SIG-M5 (cell line): Measurements from ENCODE around the gene TTLL11.
"Not testable (repeated sequence)": the region's sequence is repeated elsewhere in the genome, so short reads cannot be mapped to it uniquely, and the experiment has no call there.

ENCODE experiments used
- DNase-seq: peaks from one replicate; lab custom pipeline; 2025; lab: John Stamatoyannopoulos, UW

The TTLL11 gene

DNA sequence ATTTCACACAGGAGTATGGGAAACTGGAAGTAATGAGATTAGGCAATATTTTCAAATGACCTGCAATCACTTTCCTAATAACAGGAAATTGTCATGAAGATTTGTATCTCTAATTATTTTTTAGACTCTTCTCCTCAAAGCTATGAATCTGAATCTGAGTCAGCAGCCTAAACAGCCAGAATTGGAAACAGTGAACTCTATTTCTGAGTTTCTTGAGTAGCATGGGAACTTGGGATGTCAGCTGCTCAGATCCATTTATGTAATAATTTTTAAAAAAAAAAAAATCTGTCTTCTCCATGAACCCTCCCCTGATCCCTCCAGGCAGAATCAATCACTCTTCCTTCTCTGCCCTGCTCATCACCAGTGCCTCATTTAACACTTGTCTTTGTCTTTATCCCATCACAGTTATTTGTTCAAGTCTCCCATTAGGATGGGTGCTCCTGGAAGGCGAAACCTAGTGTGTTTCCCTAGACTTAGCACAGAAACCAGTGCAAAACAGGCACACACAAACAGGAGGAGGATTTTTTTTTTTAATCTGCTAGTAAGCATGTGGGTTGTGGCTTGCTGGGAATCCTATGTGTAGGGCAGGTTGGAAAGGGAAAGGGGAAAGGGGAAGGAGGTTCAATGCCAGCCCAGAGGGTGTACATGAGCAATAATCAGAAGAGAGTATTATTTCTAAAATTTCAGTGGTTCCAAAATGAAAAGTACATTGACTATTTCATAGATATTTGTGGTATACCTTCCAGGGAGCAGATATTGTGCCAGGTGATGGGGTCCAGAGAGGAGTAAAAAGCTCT lies 186.8 kb downstream of the TTLL11 start:
- DNase-seq = no peak

DNA sequence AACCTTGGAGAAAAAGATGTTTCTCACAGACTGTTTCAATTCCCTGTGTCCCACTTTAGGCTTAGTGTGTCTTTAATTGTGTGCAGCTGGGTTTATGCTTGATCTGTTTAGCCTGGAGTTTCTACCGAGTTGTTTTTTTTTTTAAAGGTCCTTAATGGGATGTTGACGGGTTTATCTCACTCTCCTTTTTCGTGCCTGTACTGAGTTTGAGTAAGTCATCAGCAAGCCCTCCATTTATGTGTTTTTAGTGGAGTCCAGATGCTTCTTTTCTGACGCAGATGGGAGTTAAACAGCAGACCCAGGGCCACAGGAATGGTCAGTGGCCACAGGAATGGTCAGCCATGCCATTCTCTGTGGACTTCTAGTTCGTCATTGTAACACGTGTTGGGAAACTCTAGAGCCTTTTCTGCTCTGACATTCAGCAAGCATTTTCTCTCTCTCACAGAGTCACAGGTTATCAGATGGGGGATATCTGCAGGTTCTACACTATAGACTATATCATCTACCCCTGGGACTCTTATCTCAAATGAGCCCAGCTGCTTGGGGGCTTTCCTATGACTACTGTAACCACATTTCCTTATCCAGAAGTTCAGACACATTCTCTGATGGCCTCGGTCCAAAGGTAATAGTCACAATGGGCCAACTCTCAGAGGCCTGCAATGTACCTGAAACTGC lies 190.5 kb downstream of the TTLL11 start:
- DNase-seq = no peak

GRCh38 chr9:121901616-121902015 lies 191.5 kb downstream of the TTLL11 start:
- no peak for DNase-seq

DNA sequence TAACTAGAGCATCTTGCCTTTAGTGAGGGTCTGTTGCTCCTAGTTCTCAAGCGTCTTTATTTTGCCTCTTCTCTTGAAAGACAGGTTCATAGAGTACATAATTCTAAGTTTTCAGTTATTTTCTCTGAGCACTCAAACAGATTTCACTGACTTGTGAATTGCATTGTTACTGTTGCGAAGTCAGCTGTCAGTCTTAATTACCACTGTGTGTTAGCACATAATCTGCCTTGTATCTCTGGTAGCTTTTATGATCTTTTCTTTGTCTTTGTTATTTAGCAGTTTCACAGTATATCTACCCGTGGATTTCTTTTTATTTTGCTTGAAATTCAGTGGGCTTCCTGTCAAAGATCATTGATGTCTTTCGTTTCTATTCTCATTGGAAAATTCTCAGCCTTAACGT lies 192.9 kb downstream of the TTLL11 start:
- DNase-seq = no peak

DNA sequence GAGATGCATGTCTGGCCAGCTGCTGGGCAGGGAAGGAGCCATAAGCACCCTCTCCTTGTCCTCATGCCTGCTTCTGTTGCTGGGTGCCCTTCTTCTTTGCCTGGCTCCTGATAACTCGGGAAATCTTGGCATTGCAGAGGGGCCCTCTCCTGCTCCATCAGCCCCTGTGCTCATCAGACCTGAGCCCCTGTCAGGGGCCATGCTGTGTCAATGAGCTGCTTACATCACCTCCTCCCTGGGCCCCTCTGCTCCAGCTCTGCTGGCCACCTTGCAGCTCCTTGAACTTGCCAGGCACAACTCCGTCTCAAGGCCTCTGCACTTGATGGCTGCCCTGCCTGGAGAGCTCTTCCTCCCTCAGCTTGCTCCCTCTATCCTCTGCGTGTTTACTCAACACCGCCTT lies 194.3 kb downstream of the TTLL11 start:
- no peak for DNase-seq

- DNase-seq = no peak
Measured at GRCh38 chr9:121897140-121897539, 196.0 kb downstream of the TTLL11 start.

- DNase-seq = no peak
Measured at GRCh38 chr9:121896545-121896943, 196.6 kb downstream of the TTLL11 start.

DNA sequence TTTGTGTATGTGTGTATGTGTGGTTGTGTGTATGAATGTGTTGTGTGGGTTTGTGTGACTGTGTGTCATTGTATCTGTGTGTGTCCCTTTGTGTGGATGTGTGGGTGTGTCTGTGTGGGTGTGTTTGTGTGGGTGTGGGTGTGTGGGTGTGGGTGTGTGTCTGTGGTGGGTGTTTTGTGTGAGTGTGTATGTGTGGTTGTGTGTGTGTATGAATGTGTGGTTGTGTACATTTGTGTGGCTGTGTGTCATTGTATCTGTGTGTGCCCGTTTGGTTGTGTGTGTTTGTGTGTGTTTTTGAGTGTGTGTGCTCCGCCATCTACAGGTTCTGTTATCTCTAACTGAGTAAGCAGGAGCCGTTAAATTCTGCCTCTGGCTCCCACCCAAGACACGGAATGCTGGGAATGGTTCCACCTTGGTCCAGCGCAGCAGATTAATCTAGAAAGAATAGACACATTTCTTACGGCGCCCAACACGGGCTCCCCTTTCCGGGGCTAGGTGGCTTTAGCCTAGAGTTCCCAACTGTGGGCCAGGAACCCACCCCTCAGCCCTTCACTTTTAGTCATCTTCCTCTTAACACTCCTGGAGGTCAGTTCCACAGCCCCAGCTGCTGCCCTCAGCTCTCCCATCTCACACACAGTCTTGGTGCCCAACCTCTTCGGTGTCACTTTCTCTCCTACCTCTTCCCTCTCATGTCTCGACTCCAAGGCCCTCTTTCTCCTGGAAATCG lies 197.1 kb downstream of the TTLL11 start:
- no peak for DNase-seq

DNA sequence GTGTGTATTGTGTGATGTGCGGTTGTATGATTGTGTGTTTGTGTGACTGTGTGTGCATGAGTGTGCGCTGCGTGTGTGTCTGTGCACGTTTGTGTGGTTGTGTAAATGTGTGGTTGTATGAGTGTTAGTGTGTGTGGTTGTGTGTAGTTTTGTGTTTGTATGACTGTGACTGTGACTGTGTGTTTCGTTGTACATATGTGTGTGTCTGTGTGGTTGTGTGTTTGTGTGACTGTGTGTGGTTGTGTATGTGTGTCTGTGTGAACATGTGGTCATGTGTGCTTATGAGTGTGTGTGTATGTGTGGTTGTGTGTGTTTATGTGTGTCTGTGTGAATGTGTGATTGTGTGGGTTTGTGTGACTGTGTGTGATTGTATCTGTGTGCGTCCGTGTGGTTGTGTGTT lies 197.8 kb downstream of the TTLL11 start:
- no peak for DNase-seq

DNA sequence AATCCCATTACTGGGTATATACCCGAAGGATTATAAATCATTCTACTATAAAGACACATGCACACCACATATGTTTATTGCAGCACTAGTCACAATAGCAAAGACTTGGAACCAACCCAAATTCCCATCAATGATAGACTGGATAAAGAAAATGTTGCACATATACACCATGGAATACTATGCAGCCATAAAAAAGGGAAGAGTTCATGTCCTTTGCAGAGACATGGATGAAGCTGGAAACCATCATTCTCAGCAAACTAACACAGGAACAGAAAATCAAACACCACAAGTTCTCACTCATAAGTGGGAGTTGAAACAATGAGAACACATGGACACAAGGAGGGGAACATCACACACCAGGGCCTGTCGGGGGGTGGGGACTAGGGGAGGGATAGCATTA lies 198.7 kb downstream of the TTLL11 start:
- DNase-seq = not testable (repeated sequence)

DNA sequence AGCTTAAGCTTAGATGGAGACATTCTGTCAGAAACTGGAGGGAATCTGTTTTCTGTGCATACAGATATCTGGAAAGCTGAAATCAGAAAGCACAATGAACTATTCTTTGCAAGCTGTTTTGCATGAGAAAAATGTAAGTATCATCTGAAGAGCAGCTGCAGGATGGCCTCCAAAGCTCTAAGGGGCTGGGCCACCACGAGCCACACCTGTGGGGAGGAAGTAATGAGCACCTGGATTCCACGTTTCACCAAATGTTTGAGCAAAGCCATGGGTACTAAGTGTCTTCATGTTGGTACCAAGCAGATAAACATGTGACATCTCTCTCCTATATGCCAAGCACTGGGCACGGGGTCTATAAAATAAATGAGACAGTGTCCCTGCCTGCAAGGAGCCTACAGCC lies 199.3 kb downstream of the TTLL11 start:
- DNase-seq = no peak

DNA sequence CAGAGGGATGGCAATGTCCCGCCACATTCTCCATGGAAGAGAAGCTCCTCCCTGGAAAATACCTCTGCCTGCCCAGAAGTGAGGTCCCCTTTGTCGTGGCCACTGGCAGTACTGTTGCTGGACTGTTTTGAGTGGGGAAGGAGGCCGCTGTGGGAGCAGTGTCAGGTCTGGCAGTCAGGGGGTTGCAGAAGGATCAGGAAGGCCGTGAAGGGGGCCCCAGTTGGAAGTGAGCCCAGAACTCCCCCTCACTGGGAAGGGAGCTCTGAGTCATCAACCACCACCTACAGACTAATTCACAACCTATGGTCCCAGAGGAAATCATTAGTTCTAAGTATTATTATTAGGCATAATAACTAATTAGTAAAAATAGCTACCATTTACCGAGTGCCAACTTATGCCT lies 200.4 kb downstream of the TTLL11 start:
- DNase-seq = no peak

DNA sequence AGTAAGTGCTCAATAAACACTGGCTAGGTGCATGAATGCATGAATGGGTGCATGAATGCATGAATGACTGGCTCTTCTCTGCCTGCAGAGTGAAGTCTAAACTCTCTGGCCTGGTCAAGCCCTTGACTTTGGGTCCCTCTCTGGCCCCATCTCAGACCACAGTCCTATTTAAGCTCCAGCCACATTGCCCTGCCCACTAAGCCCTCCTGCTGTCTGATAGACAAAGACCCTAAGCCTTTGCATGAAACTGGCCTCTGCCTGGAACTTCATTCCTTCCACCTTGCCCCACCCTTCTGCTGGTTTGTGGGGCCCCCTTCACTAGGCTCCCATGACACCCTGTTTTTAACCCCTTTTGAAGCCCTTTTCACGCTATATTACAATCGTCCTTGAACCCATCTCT lies 202.4 kb downstream of the TTLL11 start:
- no peak for DNase-seq

GRCh38 chr9:121889990-121890563 lies 203.0 kb downstream of the TTLL11 start:
- DNase-seq = no peak

- no peak for DNase-seq
Measured at GRCh38 chr9:121888438-121888775, 204.7 kb downstream of the TTLL11 start.

DNA sequence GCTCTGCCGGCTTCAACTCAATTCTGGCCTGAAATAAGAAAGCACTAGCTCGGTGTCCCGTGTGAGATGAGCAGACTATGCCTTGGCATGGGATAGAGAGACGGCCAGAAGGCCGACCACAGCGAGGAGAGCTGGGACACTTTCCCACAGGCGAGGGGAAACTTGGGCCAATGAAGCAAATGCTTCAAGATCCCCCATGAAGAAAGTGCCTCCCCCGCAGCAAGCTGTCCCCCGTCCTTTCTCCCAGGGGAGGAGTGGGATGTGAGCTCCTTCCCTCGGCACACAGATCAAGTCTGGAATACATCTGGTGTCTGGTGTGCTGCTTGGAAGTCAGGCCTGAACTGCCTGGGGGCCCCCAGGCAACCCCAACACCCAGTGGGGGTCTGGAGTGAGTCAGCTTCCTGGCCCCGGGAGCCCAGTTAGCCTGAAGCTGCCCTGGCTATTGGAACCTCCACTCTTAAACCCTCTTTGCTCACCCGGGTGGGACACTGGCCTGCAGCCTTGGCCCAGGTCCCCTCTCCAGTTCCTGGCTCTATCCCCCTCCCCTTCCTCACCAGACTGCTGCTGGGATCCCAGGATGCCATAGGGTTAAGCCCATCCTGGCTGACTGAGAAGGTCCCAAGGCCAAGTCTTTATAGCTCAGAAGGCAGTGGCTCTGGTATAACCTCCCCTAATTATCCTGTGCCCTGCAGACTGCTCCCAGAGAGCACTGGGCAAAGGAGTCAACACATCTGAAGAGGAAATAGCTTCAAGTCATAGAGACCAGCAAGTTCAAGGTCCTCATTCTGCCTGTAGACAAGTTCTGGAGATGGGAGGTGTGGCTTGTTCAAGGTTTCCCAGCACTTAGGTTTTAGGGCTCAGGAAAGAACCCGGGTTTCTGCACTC lies 205.3 kb downstream of the TTLL11 start:
- DNase-seq = no peak

- no peak for DNase-seq
Measured at GRCh38 chr9:121886759-121887485, 206.2 kb downstream of the TTLL11 start.

GRCh38 chr9:121885345-121885901 lies 207.7 kb downstream of the TTLL11 start:
- DNase-seq = no peak

- no peak for DNase-seq
Measured at GRCh38 chr9:121884057-121884541, 209.0 kb downstream of the TTLL11 start.

DNA sequence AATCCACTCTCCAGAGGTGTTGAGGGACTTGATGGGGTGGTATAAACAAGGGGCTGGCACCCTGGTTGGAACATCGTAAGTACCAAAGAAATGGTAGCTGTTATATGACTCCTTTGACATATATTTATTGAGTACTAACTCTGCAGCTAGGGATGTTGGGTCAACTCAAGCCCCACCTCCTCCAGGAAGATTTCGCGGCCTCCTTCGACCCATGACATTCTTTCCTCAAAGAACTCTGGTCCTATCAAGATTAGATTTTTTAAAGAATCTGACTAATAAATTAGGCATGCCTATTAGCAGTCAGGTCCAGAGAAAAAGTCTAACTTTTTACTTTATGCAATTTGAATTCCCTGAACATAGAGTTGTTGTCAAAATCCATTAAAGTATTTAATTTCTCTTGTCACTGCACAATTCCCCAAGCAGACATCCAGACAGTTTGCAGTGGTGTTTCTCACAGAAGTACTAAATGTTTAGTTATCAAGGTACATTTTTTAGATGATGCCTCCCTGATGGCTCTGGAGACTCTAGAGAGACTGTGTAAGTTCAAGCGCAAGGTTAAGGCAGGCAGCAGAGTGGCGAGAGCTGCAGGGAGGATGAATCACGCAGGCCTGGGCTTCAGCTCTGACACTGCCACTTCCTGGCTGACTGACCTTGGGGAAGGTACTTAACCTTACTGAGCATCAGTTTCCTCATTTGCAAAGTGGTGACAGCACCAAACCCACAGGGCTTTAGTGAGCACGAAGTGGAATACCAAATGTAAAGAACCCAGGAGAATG lies 209.6 kb downstream of the TTLL11 start:
- no peak for DNase-seq
